Measurements from ENCODE around the gene ITGB3. TPM values are rescaled to one million over a fixed set of nuclear protein-coding genes. Genes with fewer than 3 reads are reported as not detected.

Gene ITGB3
- total RNA-seq, 4 donors from 2014 or later: 48.6 to 61.5 (median 54.9) TPM

DNA sequence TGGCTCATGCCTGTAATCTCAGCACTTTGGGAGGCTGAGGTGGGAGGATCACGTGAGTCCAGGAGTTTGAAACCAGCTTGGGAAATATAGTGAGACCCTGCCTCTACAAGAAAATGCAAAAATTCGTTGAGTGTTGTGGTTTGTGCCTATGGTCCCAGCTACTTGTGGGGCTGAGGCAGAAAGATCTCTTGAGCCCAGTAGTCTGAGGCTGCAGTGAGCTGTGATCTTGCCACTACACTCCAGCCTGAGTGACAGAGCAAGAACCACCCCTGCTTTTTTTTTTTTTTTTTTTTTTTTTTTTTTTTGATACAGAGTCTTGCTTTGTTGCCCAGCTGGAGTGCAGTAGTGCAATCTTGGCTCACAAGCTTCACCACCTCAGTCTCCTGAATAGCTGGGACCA, 34.0 kb downstream of the ITGB3 start:
- TF ChIP-seq, protein P1, sequence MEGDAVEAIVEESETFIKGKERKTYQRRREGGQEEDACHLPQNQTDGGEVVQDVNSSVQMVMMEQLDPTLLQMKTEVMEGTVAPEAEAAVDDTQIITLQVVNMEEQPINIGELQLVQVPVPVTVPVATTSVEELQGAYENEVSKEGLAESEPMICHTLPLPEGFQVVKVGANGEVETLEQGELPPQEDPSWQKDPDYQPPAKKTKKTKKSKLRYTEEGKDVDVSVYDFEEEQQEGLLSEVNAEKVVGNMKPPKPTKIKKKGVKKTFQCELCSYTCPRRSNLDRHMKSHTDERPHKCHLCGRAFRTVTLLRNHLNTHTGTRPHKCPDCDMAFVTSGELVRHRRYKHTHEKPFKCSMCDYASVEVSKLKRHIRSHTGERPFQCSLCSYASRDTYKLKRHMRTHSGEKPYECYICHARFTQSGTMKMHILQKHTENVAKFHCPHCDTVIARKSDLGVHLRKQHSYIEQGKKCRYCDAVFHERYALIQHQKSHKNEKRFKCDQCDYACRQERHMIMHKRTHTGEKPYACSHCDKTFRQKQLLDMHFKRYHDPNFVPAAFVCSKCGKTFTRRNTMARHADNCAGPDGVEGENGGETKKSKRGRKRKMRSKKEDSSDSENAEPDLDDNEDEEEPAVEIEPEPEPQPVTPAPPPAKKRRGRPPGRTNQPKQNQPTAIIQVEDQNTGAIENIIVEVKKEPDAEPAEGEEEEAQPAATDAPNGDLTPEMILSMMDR (IDR thresholded peaks at IDR 0.05): no peak
- TF ChIP-seq POLR2A (IDR thresholded peaks at IDR 0.05; ENCODE audit: low read depth): no peak
- no peak for TF ChIP-seq POLR2AphosphoS5 (IDR thresholded peaks at IDR 0.05)
- TF ChIP-seq EP300 (IDR thresholded peaks at IDR 0.05): no peak
- no peak for DNase-seq (ENCODE audit: extremely low spot score)
- Histone ChIP-seq H3K27ac (replicated peaks in 1 of 4) (no peak overlapping the region), H3K4me1 (no peaks in the 10 kb centered on the region), H3K27me3 (no peaks in the 10 kb centered on the region), H3K4me3 (no peak overlapping the region), H3K36me3 (peaks cover 11 to 86% (median 51%) of the 10 kb centered on the region in 4 donors), H3K9me3 (no peaks in the 10 kb centered on the region)
- WGBS: 87% methylated on average over 2 of the region's 2 CpGs
- intact Hi-C loops (cut with DNase I): no loop called here

DNA sequence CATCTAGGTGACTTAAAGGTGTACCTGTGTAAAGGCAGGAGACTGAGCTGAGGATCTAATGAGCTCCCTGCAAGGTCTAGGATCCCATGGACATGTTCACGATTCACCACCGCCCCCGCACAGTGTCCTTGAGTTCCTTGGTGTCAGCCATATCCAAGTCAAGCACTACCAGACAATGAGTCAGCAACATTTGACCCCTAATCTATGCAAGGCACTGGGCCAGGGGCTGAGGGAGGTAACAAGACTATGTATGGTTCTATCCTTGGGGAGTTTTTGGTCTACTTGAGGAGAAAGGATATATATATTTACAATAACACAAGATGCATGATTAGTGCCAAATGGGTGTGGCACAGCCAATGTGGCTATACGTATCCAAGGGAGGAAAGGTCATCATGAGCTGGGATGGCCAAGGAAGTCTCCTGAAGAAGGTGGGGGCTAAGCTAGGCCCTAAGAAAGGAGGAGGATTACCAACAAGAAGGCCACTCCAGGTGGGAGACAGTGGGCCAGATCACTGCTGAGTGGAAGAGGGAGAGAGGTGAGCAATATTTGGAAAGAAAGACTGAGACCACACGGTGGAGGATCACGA, 35.0 kb downstream of the ITGB3 start:
- H3K36me3 ChIP-seq: peaks cover 15 to 86% (median 53%) of the 10 kb centered on the region in 4 donors
- TF ChIP-seq EP300 (IDR thresholded peaks at IDR 0.05): no peak
- TF ChIP-seq POLR2AphosphoS5 (IDR thresholded peaks at IDR 0.05): no peak
- TF ChIP-seq POLR2A (IDR thresholded peaks at IDR 0.05; ENCODE audit: low read depth): no peak
- TF ChIP-seq, protein P1 (IDR thresholded peaks at IDR 0.05): no peak
- H3K4me1 ChIP-seq: peaks cover 0 to 3% (median under 1%) of the 10 kb centered on the region in 4 donors
- no peaks in the 10 kb centered on the region for H3K9me3 ChIP-seq
- no peak for DNase-seq (ENCODE audit: extremely low spot score)
- H3K27me3 ChIP-seq: no peaks in the 10 kb centered on the region
- intact Hi-C loops (cut with DNase I): no loop called here
- 93% methylated on average over 6 of the region's 6 CpGs for WGBS
- no peak overlapping the region for H3K4me3 ChIP-seq
- no peak overlapping the region for H3K27ac ChIP-seq (replicated peaks in 1 of 4)

DNA sequence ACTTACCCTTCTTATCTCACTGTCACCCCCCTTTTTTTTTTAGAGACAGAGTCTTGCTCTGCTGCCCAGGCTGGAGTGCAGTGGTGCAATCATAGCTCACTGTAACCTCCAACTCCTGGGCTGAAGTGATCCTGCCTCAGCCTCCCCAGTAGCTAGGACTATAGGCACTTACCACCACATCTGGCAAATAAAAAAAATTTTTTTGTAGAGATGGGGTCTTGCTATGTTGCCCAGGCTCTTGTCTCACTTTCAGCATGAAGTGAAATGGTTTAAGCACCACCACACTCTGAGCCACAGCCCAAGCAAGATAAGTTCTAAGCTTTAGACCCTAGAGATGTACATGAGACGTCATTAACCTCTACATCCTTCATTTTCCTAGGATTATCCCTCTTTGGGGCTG, 35.7 kb downstream of the ITGB3 start:
- no peak for DNase-seq (ENCODE audit: extremely low spot score)
- intact Hi-C loops (cut with DNase I): no loop called here
- WGBS: 90% methylated on average over 1 of the region's 1 CpG
- H3K4me3 ChIP-seq: no peak overlapping the region
- H3K4me1 ChIP-seq: peaks cover 0 to 10% (median 6%) of the 10 kb centered on the region in 4 donors
- peaks cover 15 to 81% (median 53%) of the 10 kb centered on the region in 4 donors for H3K36me3 ChIP-seq
- no peaks in the 10 kb centered on the region for H3K27me3 ChIP-seq
- TF ChIP-seq EP300 (IDR thresholded peaks at IDR 0.05): no peak
- TF ChIP-seq, protein P1 (IDR thresholded peaks at IDR 0.05): no peak
- no peak for TF ChIP-seq POLR2AphosphoS5 (IDR thresholded peaks at IDR 0.05)
- no peak for TF ChIP-seq POLR2A (IDR thresholded peaks at IDR 0.05; ENCODE audit: low read depth)
- H3K27ac ChIP-seq (replicated peaks in 1 of 4): no peak overlapping the region
- H3K9me3 ChIP-seq: no peaks in the 10 kb centered on the region

DNA sequence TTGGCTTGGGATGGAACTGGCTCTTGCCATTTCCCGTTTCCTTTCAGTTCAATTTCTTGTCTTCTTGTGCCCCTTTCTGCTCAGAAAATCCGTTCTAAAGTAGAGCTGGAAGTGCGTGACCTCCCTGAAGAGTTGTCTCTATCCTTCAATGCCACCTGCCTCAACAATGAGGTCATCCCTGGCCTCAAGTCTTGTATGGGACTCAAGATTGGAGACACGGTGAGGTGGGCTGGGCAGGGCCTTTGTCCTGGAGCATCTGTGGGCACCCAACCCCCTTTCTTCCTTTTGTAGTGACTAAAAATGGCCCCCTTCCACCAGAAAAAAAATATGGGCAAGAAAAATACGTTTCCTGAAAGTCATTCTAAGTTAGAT, 37.2 kb downstream of the ITGB3 start:
- peaks cover 15 to 66% (median 49%) of the 10 kb centered on the region in 4 donors for H3K36me3 ChIP-seq
- no peaks in the 10 kb centered on the region for H3K27me3 ChIP-seq
- H3K9me3 ChIP-seq: no peaks in the 10 kb centered on the region
- DNase-seq (ENCODE audit: extremely low spot score): no peak
- H3K27ac ChIP-seq (replicated peaks in 1 of 4): no peak overlapping the region
- TF ChIP-seq POLR2A (IDR thresholded peaks at IDR 0.05; ENCODE audit: low read depth): no peak
- TF ChIP-seq POLR2AphosphoS5 (IDR thresholded peaks at IDR 0.05): no peak
- no peak for TF ChIP-seq EP300 (IDR thresholded peaks at IDR 0.05)
- TF ChIP-seq, protein P1 (IDR thresholded peaks at IDR 0.05): no peak
- intact Hi-C loops (cut with DNase I): no loop called here
- H3K4me3 ChIP-seq: no peak overlapping the region
- 88% methylated on average over 5 of the region's 5 CpGs for WGBS
- peaks cover 8 to 25% (median 22%) of the 10 kb centered on the region in 4 donors for H3K4me1 ChIP-seq

Measured in esophagus muscularis mucosa (tissue), 4 donors.